Measurements from ENCODE around the gene CCS.
A peak's percentile ranks its signal among the peaks of the same experiment; 100 is the strongest.

Gene CCS

GRCh38 chr11:66607126-66607834, 14.3 kb downstream of the CCS start:
- no peak for DNase-seq (ENCODE audit: low read depth)
- no peak for TF ChIP-seq CTCF (IDR thresholded peaks at IDR 0.05; ENCODE audit: control insufficient read depth, extremely low read depth, insufficient read depth)
- no peak overlapping the region for H3K4me3 ChIP-seq (ENCODE audit: low read depth, low read length)

DNA sequence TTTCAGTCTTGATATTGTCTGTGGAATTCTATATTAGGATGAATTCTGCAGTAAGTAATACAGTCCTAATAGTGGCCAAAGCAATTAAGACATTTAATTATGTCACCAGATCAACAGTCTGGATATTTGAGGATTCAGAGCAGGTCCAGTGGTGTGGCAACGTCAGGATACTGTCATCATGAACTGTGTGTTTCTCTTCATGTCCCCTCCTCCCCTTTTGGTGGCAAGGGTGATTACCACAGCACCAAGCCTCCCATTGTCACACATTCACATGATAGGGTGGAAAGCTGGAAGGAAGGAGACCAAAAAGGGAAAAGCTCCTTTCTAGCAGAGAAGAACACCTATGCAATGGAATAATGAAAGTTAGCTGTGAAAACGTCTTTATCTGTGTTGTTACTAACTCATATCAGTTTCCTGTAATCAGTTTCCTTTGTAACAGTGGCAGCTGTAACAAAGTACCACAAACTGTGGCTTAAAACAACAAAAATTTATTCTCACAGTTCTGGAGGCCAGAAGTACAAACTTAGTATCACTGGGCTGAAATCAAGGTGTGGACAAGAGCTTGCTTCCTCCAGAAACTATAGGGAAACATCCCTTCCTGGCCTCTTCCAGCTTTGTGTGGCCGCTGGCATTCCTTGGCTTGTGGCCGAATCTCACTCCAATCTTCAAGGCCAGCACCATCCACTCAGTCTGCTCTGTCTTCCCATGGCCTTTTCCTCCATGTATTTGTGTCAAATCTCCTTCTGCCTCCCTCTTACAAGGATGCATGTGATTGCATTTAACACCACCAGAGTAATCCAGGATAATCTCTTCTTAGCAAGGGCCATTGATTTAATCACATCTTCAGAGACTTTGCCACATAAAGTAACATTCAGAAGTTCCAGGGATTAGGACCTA, 17.0 kb downstream of the CCS start:
- DNase-seq (ENCODE audit: low read depth): no peak
- H3K4me3 ChIP-seq (ENCODE audit: low read depth, low read length): no peak overlapping the region
- TF ChIP-seq CTCF (IDR thresholded peaks at IDR 0.05; ENCODE audit: control insufficient read depth, extremely low read depth, insufficient read depth): no peak

DNA sequence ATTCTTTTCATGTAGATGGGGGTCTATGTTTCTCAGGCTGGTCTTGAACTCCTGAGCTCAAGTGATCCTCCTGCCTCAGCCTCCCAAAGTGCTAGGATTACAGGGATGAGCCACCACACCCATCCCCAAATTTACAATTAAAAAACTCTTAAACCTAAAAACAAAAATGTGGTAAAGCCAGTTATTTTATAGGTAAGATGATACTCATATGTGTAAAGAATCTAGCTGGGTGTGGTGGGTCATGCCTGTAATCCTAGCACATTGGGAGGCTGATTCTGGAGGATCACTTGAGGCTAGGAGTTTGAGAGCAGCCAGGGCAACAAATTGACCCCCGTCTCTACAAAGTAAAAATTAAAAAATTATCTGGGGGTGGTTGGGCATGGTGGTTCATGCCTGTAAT, 19.5 kb downstream of the CCS start:
- no peak for DNase-seq (ENCODE audit: low read depth)
- no peak for TF ChIP-seq CTCF (IDR thresholded peaks at IDR 0.05; ENCODE audit: control insufficient read depth, extremely low read depth, insufficient read depth)
- no peak overlapping the region for H3K4me3 ChIP-seq (ENCODE audit: low read depth, low read length)

- DNase-seq (ENCODE audit: low read depth): no peak
- no peak overlapping the region for H3K4me3 ChIP-seq (ENCODE audit: low read depth, low read length)
- no peak for TF ChIP-seq CTCF (IDR thresholded peaks at IDR 0.05; ENCODE audit: control insufficient read depth, extremely low read depth, insufficient read depth)
Measured at GRCh38 chr11:66614073-66614472, 21.1 kb downstream of the CCS start.

- DNase-seq (ENCODE audit: low read depth): peak; percentile 98
- H3K4me3 ChIP-seq (ENCODE audit: low read depth, low read length): peak within 1 kb of the TSS; percentile 94
- no peak for TF ChIP-seq CTCF (IDR thresholded peaks at IDR 0.05; ENCODE audit: control insufficient read depth, extremely low read depth, insufficient read depth)
Measured at GRCh38 chr11:66616379-66617154, 23.6 kb downstream of the CCS start, which contains the start of gene RBM14. Gene RBM14, plus strand, starts transcription at chr11:66616630. Its CDS starts 91 bp downstream, at chr11:66616721.

DNA sequence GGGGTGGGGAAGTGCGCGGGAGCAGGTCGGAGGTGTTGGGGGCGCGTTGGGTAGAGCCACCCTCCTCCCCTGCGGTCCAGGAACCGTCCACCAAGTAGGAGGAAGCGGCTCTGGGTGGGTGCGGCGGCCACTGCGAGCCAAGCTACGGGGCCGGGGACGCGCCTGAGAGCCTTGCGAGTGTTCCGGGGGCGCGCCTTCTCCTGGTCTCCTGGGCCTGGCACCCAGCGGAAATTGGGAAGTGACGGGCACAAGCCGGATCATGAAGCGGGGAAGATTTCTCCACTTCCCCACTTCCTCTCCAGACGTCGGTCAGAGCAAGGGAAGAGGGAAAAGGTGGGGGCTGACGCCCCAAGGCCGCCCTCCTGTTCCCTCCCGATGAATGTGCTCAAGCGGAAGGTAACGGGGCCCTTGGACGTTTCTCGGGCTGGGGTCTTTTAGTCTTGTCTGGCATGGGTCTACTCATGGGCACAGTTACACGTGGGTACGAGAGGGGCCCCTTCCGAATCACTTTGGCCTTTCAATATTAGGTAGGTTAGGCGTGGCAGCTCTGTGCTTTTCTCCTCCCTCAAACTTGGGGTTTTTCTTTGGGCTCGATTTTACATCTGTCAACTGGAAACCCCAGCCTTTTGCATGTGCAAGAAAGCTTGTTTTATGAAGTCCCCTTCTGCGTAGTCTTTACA, 24.3 kb downstream of the CCS start:
- H3K4me3 ChIP-seq (ENCODE audit: low read depth, low read length): peak overlapping the region; percentile 94
- no peak for DNase-seq (ENCODE audit: low read depth)
- TF ChIP-seq CTCF (IDR thresholded peaks at IDR 0.05; ENCODE audit: control insufficient read depth, extremely low read depth, insufficient read depth): no peak
